Breast epithelium (tissue), 3 donors: ENCODE measurements around the gene VEZF1.

Source experiments
- POLR2A ChIP-seq: fragments of 450-650 bp; IDR thresholded peaks from one replicate; pipeline ENCODE4 v1.6.1; 2016; ENCODE audit warnings: antibody characterized with exemption, mild to moderate bottlenecking, moderate library complexity
- POLR2AphosphoS5 ChIP-seq, 3 donors: sonication (generic); formaldehyde crosslinking; IDR thresholded peaks; one replicate each; pipeline ENCODE4 v1.6.1; 2017; ENCODE audit warnings: antibody characterized with exemption in 3 of 3
- TF ChIP-seq, protein P1 (sequence below), 3 donors: fragments of 450-650 bp; IDR thresholded peaks; one replicate each; pipeline ENCODE4 v1.5.1; 2016 to 2017; ENCODE audit warnings: antibody characterized with exemption in 3 of 3, mild to moderate bottlenecking in 3 of 3, moderate library complexity in 3 of 3

DNA sequence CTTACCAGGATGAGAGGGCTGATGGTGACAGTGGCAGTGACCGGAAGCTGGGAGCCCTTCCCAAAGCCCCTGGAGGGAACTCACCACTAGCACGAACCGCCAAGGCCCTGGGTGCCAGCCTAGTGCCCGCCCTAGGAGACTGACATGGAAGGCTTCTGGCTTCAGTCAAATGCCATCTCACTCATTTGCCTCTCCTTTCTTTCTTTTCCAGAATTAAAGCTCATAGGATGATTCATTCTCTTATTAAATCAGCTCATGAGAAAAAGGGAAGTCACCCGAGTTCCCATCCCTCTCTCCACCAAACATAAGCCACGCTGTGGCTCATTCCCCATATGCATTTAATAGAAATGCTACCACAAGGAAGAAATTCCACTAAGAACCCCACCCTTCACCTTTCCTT, 44.9 kb downstream of the VEZF1 start:
- TF ChIP-seq, protein P1, sequence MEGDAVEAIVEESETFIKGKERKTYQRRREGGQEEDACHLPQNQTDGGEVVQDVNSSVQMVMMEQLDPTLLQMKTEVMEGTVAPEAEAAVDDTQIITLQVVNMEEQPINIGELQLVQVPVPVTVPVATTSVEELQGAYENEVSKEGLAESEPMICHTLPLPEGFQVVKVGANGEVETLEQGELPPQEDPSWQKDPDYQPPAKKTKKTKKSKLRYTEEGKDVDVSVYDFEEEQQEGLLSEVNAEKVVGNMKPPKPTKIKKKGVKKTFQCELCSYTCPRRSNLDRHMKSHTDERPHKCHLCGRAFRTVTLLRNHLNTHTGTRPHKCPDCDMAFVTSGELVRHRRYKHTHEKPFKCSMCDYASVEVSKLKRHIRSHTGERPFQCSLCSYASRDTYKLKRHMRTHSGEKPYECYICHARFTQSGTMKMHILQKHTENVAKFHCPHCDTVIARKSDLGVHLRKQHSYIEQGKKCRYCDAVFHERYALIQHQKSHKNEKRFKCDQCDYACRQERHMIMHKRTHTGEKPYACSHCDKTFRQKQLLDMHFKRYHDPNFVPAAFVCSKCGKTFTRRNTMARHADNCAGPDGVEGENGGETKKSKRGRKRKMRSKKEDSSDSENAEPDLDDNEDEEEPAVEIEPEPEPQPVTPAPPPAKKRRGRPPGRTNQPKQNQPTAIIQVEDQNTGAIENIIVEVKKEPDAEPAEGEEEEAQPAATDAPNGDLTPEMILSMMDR (IDR thresholded peaks at IDR 0.05), result no peak
- TF ChIP-seq POLR2A (no peak), POLR2AphosphoS5 (IDR thresholded peaks at IDR 0.05) (no peak)
